ENCODE measurements around the gene LRRC4C. TPM values are rescaled to one million over a fixed set of nuclear protein-coding genes. Genes with fewer than 3 reads are reported as not detected.

Gene LRRC4C
- total RNA-seq, 1 donor from 2014 or later: 0.41 TPM

DNA sequence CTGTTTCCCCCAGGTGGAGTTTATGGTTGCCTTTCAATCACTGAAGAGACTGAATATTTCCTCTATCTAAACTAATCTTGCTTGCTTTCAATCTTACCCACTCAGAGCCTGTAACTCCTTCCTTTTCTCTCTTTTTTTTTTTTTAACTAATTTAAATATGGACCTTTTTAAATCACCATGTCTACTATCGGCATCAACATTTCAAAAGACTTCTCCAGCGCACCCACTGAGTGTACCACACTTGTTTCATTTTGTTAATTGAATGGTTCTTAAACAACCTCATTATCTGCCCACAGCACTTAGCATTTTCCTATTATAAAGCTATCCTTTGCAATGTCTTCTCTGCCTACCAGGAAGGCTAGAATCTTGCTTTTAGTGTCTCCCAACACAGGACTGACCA, 1212.5 kb downstream of the LRRC4C start:
- TF ChIP-seq CTCF (IDR thresholded peaks at IDR 0.05; ENCODE audit: borderline replicate concordance): no peak
- no peaks in the 10 kb centered on the region for H3K27me3 ChIP-seq (ENCODE audit: low read depth)
- H3K4me3 ChIP-seq: no peak overlapping the region
- H3K4me1 ChIP-seq: no peaks in the 10 kb centered on the region
- H3K36me3 ChIP-seq: no peaks in the 10 kb centered on the region
- no peak overlapping the region for H3K27ac ChIP-seq (replicated peaks)
- no peak for DNase-seq
- H3K9me3 ChIP-seq (replicated peaks): peaks cover 6% of the 10 kb centered on the region
- intact Hi-C loops (cut with micrococcal nuclease): no loop called here

DNA sequence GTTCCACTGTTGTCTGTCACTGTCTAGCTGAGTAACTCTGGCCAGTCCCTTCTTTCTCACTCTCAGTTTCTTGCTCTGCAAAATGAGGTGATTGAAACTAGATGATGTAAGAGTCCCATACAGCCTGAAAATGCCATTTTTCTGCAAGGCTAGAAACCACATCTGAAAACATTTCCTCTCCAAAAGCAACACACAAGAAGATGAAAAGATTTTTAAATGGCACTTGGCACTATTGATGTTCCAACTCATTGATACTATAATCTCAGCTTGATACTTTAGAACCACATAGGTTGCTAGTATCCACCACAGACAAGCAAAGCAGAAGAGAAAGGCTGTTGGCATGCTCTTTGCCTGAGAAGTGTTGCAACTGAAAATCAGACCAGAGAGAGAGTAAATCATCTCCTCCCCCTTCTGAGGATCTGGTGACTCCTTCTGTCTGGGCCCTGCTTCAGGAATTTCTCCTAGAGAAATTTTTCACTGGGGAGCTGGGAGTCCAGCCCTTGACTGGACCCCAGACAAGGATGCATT, 1217.9 kb downstream of the LRRC4C start:
- no peaks in the 10 kb centered on the region for H3K4me1 ChIP-seq
- H3K9me3 ChIP-seq (replicated peaks): peaks cover 6% of the 10 kb centered on the region
- no peak overlapping the region for H3K27ac ChIP-seq (replicated peaks)
- H3K4me3 ChIP-seq: no peak overlapping the region
- intact Hi-C loops (cut with micrococcal nuclease): no loop called here
- TF ChIP-seq CTCF (IDR thresholded peaks at IDR 0.05; ENCODE audit: borderline replicate concordance): no peak
- no peaks in the 10 kb centered on the region for H3K36me3 ChIP-seq
- H3K27me3 ChIP-seq (ENCODE audit: low read depth): no peaks in the 10 kb centered on the region
- DNase-seq: no peak

DNA sequence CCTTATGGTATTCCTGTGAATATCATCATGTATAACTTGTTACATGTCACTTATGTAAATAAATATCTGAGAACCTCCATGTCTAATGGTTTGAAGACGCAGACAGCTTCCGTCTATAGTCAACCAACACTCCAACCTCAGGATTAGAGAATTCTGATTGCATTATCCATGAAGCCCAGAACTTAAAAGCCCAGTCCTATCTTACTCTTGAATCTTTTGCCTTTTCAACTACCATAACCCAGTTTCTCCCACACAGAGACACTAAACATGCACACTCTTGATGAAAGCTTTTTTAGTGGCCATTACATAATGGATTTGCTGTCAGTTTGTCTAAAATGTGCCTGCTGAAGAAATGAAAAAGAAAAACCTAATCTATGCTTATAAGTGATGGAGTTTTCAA, 1219.2 kb downstream of the LRRC4C start:
- no peak for TF ChIP-seq CTCF (IDR thresholded peaks at IDR 0.05; ENCODE audit: borderline replicate concordance)

DNA sequence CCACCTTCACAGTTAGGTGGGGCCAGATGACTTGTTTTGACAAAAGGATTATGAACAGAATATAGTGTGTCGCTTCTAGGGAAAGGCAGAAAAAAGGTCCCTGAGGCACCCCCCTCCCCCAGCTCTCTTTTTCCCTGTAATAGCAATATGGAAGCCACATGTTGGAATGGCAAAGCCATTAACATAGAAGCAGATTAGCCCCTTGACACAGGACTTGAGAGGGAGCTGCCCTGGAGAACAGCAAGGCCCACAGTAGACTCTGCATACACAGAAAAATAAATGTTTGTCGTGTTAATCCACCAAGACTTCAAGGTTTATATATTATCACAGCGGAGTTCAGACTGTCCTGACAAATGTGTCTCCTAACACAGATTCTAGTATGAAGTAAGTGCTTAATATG, 1222.9 kb downstream of the LRRC4C start:
- Histone ChIP-seq H3K27me3 (ENCODE audit: low read depth) (no peaks in the 10 kb centered on the region), H3K36me3 (no peaks in the 10 kb centered on the region), H3K9me3 (replicated peaks) (no peaks in the 10 kb centered on the region), H3K4me1 (no peaks in the 10 kb centered on the region), H3K27ac (replicated peaks) (no peak overlapping the region), H3K4me3 (no peak overlapping the region)
- TF ChIP-seq CTCF (IDR thresholded peaks at IDR 0.05; ENCODE audit: borderline replicate concordance): no peak
- DNase-seq: no peak
- intact Hi-C loops (cut with micrococcal nuclease): no loop called here

More for the DNA sequence above, 1219.2 kb downstream of the LRRC4C start:
- Histone ChIP-seq H3K9me3 (replicated peaks) (peaks cover 6% of the 10 kb centered on the region), H3K27me3 (ENCODE audit: low read depth) (no peaks in the 10 kb centered on the region), H3K27ac (replicated peaks) (no peak overlapping the region), H3K36me3 (no peaks in the 10 kb centered on the region), H3K4me3 (no peak overlapping the region), H3K4me1 (no peaks in the 10 kb centered on the region)
- no peak for DNase-seq
- intact Hi-C loops (cut with micrococcal nuclease): no loop called here

- no peak for DNase-seq
- H3K4me1 ChIP-seq: no peaks in the 10 kb centered on the region
- H3K27me3 ChIP-seq (ENCODE audit: low read depth): no peaks in the 10 kb centered on the region
- no peak overlapping the region for H3K4me3 ChIP-seq
- H3K27ac ChIP-seq (replicated peaks): no peak overlapping the region
- no peak for TF ChIP-seq CTCF (IDR thresholded peaks at IDR 0.05; ENCODE audit: borderline replicate concordance)
- H3K9me3 ChIP-seq (replicated peaks): no peaks in the 10 kb centered on the region
- no peaks in the 10 kb centered on the region for H3K36me3 ChIP-seq
- intact Hi-C loops (cut with micrococcal nuclease): no loop called here
Measured at GRCh38 chr11:40235841-40236240, 1223.6 kb downstream of the LRRC4C start.

Data from left ventricle myocardium inferior (tissue), 1 donor.